Amygdala (tissue), 56 donors: ENCODE measurements around the gene GPS1.

Experiments used
- DNase-seq, 56 donors: peaks; one replicate each; lab custom pipeline; 2025; lab: John Stamatoyannopoulos, UW

The GPS1 gene

DNA sequence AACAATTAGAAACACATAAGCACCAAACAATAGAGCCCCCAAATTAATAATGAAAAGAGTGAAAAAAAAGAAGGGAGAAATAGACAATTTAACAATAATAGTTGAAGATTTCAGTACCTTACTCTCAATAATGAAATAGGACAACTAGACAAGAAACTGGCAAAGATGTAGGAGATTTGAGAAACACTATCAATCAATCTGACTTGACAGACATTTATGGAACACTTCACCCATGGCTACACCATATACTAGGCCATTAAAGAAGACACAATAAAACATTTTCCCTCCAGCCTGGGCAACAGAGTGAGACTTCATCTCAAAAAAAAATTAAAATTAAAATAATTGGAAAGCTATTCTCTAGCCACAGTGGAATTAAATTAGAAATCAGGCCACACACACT, 18.9 kb downstream of the GPS1 start:
- DNase-seq: no peak

DNA sequence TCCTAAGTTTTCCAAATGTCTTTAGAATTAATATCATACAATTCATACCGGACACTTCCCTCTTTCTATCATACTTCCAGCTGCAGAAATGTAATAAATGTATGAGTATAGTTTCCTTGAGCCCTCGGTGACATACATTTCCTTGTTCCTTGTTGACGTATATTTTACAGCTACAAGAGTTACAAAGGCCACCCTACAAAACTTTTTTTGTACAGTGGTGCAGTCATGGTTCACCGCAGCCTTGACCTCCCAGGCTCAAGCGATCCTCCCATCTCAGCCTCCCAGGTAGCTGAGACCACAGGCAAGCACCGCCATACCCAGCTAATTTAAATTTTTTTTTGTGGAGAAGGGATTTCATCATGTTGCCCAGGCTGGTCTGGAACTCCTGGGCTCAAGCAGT, 21.1 kb downstream of the GPS1 start:
- no peak for DNase-seq

DNA sequence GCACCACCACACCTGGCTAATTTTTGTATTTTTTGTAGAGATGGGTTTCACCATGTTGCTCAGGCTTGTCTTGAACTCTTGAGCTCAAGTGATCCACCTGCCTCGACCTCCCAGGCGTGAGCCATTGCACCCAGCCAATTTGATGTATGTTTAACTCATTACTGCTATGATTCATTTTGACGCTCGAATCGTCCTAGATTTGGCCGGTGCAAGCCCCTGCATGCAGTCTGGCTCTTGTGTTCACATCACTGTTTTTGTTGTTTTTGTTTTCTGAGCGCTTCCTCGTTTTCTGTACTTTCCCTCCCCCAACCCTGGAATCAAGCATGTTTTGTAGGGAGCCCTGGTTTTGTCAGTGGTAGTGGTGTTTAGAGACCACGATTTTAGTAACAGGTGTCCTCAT, 21.7 kb downstream of the GPS1 start:
- no peak for DNase-seq

DNA sequence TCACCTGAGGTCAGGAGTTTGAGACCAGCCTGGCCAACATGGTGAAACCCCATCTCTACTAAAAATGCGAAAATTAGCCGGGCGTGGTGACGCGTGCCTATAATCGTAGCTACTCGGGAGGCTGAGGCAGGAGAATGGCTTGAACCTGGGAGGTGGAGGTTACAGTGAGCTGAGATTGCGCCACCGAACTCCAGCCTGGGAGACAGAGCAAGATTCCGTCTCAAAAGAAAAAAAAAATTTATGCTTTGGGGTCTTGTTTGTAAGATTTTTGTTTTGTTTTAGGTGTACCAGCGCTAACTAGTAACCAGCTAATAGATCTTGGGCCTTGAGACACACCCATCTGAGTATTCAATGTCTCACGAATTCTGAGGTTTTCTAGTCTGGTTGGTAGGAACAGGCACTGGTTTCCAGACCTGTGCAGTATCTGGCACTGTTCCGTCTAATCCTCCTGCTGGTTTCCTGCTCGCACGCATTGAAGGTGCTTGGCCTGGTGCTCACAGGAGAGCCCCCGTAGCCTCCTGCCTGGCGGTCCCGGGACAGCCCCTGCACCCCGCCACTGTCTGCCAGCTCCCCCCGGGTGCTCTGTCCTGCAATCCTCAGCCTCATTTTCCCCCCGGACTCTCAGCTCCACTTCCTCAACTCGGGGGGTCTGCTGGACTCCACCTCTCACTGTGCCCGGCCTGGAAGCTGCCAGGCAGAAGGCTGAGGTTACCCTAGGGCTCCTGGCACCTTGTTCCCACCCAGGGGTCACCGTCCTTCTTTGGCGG, 24.5 kb downstream of the GPS1 start:
- no peak for DNase-seq

DNA sequence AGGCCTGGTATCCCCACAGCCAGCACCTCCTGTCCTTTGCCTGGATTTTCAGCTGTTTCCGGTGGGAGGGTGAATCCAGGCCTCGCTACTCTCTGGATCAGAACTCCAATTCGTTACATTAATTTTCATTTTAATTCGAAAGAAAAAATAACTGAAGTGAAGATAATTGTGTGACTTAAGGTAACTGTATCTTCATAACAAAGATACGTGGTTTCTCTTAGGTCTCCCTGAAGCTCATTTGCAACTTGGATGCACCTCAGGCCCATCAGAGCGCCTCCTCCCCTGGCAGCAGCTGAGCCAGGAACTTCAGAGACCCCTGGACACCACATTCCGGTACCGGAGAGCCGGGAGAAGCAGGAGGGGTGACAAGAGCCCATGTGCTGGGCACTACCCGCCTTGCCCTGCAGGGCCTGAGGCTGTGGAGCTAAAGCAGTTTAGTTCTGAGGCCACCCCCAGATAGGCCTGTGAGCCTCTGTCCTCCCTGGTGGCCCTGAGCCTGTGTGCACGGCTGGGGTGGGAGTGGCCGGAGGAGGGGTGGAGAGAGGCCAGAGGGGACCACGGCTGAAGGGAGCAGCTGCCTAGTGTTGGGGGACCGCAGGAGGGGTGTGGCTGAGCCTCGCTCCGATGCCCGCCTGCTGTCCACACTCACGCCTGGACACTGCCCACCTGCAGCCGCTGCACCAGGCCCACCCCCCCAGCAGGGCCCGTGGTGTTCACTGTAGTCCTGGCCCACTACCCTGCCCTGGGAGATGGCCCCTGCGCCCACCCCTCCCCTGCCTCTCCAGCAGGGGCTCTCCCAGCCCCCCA, 25.3 kb downstream of the GPS1 start:
- DNase-seq: no peak

DNA sequence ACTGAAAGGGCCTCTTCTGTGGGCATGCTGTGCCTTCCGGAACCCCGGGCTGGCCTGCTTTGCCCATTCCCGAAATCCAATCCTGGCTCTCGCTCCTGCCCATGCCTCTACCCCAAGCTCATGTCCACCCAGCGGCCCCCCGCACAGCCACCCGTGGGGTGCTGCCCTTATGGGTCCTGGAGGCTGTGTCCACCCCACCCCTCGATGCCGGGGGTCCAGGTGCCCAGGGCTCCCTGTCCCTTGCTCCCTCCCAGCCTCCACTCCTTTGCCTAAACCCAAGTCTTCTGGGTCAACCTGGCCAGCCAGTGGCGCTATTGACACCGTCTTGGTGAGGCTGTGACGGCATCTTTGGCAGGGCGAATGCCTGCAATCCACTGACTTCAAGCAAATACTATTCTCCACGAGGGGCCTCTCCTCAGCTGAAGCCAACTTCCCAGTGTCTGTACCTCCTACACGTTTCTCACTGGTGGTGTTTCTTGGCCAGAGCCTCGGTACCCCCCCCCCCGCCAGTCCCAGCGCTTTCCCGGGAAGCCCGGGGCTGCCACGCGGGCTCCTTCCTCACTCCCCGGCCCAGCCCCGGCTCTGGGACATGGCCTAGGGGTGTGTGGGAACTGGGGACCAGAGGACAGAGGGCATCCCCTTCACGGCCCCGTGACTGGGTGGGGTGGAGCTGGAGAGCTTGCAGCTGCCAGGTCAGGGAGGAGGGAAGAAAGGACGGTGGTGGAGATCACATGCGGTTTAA, 26.1 kb downstream of the GPS1 start:
- DNase-seq: peak in 11 of 56 donors; percentile 5 to 47 (median 34)

DNA sequence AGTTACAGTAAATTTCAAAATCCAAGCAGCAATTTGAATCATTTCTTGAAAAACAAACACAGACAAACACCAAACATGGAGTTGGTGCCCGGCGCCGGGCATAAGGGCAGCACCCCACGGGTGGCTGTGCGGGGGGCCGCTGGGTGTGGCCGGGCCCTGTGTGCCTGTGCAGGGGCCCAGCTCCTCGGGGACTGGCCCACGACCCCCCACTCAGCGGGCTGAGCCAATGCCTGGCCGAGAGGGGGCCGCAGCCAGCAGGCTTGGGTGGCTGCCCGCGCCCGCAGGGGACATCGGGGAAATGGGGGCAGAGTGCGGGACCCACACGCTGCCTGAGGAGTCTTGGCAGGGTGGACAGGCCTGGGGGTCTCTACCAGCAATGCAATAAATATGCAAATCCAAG, 26.7 kb downstream of the GPS1 start:
- no peak for DNase-seq

DNA sequence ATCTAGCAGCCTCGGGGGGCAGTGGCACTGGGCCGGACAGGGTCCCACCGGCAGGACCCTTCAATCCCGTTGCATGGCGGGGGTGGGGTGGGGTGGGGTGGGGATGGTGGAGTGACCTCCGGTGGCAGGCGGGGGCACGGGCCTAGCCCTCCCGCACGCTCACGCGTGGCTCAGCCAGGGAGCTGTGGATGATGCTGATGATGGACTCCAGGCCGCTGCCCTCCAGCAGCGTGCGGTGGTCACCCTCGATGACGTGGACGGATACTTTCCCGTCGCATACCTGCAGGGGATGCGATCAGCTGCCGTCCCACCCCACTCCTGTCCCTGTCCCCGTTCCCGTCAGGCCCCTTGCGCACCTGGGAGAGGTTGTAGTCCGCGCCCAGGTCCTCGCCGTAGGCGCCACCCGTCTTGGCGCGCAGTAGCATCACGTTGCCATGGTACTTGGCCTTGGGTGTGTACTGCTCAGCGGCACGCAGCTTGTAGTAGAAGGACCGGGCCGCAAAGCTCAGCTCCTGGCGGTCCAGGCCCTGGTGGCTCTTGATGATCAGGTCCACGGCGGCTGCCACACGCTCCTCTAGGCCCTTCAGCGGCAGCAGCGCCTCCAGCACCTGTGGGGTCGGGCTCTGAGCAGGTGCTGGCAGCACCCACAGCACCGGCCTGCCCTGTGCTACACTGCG, 27.4 kb downstream of the GPS1 start:
- DNase-seq: no peak

DNA sequence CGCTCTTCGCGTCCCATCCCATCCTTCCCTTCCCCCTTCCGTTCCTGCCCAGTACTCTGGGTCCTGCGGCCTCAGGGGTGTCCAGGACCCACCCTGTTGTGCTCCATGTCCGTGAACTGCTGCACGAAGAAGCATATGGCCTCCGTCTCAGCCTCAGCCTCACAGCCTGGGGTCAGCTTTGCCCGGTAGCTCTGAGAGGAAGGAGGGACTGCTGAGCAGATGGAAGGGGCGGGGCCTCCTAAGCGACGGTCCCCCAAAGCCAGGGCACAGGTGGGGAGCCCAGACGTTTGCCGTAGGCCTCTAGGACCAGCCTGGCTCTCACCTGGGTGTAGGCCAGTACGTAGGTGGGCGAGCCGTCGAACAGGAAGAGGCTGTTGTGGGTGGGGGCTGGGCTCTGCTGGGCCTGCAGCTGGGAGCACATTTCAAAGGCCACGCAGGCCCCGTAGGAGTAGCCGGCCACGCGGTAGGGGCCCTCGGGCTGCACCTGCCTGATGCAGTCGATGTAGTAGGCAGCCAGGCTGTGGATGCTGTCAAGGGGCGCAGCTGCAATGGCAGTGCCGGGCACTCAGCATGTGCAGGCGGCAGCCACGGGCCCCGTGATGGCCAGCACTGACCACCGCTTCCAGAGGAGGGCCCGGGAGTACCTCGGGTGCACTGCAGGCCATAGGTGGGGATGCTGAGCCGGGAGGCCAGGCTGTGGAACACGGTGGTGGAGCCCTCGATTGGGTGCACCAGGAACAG, 28.5 kb downstream of the GPS1 start:
- no peak for DNase-seq

DNA sequence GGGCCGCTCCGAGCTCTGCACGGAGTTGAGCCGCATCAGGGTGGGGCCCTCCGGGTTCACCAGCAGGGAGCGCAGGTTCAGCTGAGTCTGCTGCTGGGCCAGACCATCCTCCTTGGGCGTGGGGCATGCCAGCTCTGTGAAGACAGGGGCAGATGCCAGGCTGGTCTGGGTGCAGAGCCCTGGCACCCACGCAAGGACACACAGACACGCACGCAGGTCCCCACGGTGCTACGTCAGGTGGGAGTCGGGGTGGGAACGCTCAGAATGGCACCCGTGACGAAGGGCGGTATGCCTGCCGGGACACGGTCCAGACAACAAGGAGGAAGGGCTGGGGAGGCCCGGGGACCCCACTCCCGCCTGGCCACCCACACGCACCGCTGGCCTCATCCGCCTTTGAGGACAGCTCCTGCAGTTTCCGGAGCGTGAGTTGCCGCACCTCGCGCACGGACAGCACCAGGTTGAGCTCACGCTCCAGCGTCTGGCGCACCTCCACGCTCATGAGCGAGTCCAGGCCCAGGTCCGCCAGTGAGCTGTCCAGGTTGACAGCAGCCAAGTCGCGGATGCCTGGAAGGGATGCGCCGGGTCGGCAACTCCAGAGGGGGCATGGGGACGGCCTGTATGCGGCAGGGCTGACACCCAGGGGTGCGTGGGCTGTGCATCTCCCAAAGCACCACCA, 29.2 kb downstream of the GPS1 start:
- no peak for DNase-seq

DNA sequence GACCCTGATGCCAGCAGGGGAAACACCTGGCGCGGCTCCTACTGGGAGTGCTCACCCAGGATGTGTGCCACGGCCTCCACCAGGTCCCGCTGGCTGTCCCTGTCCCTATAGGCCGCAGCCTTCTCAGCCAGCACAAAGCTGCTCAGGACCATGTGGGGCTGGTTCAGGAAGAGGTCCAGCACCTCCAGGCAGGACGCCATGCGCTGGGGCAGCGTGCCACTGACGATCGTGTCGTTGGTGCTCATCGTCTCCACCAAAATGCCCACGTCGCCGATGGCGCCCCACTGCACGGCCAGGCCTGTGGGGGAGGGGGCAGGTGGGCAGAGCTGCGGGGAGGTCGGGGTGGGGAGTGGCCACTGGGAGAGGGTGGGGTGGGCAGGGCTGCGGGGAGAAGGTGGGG, 29.8 kb downstream of the GPS1 start:
- DNase-seq: no peak

DNA sequence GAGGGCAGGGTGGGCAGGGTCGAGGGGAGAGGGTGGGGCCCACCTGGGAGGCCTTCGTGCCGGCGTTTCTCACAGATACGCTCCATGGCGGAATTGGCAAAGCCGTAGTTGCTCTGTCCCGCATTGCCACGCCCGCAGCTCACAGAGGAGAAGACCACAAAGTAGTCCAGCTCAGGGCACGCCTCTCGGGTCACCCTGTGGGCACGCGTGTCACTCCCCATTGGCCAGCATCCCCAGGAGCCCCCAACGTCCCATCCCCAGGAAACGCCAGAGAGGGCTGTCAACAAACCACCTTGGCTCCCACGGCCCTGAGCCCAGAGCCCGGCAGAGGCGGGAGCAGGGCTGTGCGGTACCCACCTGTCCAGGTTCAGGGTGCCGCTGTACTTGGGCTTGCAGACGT, 30.3 kb downstream of the GPS1 start:
- no peak for DNase-seq

DNA sequence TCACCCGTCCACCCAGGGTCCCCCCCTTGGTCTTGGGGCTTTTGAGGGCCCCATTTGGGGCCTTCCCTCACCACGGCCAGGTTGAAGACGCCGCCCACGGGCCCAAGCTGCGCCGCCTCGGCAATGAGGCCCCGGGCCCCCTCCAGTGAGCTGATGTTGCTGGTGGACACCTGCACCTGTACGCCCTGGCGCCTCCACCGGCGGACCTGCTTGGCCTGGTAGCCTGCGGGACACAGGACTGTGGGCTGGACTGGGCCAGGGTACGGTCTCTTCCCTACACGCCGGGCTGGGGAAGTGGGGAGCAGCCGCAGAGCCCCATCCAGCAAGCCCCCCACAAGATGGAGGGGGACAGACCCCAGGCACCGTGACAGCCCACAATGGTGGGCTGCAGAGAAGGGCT, 30.8 kb downstream of the GPS1 start:
- DNase-seq: no peak

DNA sequence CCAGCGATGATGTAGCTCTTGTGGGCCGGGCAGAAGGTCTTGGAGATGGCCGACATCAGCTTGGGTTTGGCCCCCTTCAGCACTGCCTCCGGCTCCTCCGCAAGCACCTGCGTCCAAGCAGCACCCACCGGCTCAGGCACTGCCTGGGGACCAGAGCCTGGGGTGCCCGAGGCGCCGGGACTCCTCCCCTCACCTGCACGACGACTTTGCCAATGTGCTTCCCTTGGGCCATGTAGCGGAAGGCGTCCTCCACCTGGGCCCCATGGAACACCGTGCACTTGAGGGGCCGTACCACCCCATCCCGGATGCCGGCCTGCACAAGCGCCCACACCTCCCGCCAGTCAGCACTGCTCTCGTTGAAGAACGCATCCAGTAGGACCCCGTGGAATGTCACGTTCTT, 31.3 kb downstream of the GPS1 start:
- no peak for DNase-seq

DNA sequence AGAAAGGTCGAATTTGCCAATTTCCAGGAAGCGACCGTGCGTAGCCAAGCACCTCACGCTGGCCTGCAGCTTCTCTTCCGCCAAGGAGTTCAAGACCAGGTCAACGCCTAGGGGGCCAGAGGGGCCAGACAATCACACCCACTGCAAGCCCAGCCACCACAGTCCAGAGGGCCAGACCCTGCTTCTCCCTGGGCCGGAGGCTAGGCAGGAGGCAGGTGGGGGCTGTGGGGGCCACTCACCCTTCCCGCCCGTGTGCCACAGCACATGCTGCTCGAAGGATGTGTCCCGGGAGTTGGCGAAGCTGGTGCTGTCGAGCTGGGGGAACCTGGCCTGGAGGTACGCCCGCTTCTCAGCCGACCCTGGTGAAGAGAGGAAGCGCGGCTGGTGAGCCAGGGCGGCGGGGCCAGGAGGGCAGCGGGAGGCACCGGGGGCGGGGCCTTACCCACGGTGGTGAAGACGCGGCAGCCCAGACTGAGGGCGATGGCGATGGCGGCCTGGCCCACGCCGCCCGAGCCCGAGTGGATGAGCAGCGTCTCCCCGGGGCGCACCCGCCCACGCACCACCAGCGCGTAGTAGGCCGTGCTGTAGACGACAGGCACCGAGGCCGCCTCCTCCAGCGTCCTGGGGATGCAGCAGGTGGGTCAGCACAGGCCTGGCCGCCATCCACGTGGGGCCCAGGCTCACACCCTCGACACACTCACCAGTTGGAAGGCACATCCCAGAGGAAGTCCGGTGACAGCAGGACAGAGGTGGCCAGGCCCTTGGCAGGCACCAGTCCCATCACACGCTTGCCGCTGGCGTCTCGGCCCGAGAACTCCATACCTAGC, 32.0 kb downstream of the GPS1 start:
- DNase-seq: no peak

DNA sequence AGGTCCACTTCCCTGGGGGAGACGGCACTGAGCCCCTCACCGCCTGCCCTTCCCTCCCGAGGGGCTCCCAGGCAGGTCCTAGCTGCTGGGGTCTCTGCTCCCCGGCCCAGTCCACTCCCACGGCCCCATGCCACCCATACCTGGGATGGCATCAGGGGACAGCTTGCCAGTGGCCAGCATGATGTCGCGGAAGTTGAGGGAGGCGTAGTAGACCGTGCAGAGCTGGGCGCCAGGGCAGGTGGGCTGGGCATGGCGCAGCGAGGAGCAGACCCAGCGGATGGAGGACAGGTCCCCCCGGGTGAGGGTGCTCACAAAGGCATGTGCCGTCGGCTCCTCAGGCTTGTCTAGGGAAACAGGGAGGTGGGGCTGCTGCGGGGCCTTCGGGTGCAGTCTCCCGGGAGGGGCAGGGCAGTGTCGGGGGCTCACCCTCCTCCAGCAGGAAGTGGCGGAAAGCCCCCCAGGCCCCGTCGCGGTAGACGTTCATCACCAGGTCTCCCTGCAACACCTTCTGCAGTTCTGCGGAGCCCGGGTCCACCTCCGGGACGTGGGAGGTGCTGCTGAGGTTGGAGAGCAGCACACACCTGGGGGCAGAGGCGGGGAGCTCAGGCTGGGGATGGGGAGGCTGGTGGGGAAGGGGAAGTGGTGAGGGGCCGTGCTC, 32.8 kb downstream of the GPS1 start:
- DNase-seq: no peak

DNA sequence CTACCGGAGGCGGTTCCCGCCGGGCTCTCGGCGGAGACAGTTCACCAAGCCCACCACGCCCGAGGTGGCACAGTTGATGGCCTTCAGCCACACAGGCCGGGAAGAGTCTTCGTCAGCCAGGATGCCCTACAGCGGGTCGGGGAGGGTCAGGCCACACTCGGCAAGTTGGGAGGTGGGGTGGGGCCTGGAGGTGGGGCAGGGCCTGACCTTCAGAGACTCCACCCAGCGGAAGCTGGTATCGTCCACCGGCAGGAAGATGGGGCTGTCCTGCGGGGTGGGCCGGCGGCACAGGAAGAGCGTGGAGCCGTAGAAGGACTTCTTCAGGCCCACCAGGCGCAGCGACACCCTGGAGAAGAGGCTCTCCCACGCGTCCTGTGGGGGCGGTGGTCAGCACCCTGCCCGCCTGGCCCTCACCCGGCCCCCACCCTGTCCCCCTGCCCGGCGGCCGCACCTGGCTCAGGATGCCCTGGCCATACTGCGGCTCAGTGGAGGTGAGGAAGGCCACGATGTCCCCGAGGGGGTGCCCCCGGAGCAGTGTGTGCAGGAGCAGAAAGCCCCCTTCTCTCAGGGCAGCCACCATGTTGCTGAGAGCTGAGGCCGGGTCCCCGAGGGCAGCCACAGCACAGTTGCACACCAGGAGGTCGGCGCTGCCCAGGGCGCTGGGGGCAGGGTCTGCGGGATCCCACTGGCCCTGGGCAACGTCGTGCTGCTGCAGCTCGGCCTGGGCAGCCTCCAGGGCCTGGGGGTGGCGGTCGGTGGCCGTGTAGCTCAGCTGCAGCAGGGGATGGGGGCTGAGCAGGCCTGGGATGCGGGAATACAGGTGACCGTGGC, 33.5 kb downstream of the GPS1 start:
- no peak for DNase-seq
